ENCODE measurements around the gene IL1B.
"Not testable (repeated sequence)": the region's sequence is repeated elsewhere in the genome, so short reads cannot be mapped to it uniquely, and the experiment has no call there.

Gene IL1B

DNA sequence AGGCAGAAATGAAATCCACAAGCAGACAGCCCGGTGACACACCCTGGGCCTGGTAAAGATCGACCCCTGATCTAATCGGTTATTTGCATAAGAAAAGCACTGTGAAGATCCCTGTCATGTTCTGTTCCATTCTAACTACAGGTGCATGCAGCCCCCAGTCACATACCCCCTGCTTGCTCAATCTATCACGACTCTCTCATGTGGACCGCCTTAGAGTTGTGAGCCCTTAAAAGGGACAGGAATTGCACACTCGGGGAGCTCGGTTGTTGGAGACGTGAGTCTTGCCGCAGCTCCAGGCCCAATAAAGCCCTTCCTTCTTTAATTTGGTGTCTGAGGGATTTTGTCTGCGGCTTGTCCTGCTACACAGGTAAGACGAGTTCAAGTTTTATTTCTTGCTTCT, 13.4 kb upstream of the IL1B start:
- no peak for DNase-seq

DNA sequence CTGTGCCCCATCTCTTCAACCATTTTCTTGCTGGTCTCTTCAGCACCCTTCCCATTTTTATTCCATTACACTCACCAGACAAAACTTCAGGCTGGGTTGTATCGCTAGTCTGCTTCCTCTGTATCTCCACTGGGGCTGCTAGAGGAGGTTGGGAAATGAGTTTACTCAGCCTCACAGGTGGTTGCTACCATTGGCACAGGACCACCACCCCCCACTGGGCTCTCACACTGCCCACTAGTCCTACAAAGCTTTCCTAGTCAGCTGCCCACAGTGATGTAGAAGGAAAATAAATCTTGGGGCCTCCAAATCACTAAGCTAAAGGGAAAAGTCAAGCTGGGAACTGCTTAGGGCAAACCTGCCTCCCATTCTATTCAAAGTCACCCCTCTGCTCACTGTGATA, 12.3 kb upstream of the IL1B start:
- DNase-seq, result no peak

DNA sequence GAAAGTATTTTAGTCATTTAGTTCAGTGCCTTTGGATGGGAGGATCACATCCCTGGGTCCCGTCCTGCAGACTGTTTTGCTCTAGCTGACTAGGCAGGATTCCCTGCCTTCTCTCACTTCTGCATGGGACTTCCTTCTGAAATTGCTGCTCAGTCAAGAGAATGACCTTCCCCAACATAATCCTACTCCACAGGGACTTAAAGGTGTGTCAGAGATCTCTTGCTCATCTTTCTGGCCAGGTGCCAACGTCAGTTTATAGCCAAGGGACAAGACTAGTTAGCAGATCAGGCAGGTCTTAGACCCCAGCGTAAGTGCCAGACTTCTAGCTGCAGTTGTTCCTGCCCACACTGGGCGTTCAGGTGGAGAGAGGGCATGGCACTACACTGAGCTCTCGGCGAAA, 9.5 kb upstream of the IL1B start:
- no peak for DNase-seq

DNA sequence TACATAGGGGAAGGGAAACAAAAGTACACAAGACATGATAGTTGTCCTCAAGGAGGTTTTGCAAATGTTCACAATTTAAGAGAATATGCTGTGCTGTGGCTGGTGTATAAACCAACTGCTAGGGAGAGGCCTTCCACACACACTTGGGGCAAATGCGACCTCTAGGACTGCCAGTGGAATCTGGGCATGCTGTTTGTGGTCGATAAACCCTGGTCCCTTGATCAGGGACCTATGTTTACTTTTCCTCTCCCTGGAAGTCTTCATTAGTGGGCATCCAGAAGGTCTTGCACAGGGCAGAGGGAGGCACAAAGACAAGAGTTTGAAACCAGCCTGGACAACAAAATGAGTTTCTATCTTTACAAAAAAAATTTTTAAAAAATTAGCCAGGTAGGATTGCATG, 7.3 kb upstream of the IL1B start:
- no peak for DNase-seq

DNA sequence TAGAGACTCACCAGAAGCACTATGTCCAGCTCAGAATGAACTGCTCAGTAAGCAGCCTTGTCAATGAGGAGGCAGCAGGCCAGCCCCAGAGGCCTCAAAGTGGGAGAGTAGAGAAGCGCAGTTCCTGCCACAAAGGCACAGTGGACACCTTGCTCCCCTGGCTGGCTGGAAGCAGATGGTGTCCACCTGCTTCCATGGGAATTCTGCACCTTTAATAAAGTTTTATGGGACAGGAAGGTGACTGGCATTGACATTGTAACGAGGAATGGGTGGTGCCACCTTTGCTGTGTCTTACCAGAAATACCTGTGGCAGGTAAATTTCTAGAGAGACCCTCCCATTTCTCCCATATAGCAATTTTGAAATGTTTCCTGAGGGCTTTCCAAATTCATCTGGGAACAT, 6.7 kb upstream of the IL1B start:
- no peak for DNase-seq

DNA sequence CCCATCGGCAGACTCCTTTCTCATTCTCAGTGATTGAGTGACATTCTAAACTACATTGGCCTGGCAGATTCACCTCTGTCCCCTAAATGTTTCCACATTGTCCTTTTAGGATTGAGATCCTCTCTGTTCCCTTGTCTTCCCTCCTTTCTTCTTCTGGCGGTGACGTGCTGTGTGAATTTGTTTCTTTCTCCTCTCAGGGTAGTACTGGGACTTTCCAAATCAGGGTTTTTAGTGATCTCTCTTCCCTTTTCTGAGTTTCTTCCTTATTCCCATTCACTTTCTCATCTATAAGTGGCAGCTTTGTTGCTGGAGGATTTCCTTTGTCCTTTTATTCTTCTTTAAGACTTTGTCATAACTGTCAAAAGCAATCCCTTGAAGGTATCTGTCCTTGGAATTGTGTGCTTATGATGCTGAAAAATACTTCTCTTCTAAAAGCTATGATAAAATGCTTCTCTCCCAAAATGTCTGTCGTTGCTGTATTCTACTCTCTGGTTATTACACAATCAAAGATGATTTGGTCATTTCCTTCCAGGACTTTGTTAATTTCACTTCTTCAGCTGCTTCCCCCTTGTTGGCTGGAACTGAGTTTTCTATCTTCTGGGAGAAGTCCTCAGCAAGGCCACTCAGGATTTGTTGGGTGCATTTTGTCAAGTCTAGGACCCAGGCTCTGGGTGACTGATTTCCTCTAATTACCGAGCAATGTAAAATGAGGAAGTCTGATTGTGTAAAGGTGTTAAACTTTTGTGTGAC, 4.9 kb upstream of the IL1B start:
- peak; percentile 54 for DNase-seq

DNA sequence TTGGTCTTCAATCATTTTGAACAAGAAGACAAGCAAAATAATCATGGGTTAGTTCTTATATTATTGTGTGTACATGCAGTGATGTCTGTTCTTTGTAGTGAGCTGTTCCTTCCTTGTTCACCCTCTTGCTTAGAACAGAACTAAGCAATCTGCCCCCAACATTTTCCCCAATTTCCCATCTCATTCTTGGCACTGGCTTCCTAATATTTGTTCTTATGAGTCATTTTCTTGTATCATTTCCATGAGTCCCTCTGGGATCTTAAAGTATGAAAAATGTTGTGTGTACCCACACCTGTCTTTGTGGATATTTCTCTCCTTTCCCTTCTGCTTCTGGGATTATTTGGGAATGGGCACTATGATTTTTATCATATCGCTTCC, 3.5 kb upstream of the IL1B start:
- DNase-seq, result no peak

DNA sequence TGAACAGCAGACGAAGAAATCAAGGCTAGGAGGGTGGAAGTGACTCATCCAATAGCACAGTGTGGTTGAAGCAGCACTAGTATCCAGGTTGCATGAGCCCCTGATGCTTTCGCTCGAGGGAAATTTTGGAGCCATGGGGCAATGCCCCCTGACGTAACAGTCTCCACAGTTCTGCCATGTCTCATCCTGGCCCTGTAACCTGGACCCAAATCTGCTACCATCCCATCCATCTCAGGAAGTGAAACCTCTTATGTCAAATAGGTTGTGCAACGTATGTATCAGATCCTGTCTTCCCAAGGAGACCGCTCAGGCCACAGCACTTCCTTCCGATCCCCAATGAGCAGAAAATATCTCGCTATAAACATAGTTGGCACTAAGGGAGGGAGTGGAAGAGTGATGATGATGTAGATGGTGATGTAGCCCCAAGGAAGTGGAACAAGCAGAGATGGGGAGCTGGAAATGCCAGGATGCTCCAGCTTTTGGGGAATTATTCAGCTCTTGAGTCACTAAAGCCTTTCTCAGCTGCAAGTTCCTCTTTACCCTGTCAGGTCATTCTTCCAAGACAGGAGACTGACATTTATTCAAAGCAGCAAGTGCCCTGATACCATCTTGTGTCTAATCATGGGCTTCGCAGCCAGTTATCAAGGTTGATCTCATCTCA, 3.0 kb upstream of the IL1B start:
- peak; percentile 85 for DNase-seq

DNA sequence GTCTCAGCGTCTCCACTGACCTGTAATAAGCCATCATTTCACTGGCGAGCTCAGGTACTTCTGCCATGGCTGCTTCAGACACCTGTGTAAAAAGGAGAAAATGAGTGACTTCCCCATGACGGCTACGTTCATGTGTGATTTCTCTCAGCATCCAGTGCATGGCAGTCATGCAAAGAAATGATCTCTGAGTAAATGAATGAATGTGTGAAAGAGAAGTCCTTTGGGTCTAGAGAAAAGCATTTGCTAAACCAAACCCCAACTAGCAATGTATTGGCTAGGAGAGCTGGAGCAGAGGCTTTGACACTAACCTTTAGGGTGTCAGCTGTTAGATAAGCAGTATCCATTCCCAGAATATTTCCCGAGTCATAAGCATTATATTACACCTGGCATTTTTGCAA, 417 bp downstream of the IL1B start:
- no peak for DNase-seq

DNA sequence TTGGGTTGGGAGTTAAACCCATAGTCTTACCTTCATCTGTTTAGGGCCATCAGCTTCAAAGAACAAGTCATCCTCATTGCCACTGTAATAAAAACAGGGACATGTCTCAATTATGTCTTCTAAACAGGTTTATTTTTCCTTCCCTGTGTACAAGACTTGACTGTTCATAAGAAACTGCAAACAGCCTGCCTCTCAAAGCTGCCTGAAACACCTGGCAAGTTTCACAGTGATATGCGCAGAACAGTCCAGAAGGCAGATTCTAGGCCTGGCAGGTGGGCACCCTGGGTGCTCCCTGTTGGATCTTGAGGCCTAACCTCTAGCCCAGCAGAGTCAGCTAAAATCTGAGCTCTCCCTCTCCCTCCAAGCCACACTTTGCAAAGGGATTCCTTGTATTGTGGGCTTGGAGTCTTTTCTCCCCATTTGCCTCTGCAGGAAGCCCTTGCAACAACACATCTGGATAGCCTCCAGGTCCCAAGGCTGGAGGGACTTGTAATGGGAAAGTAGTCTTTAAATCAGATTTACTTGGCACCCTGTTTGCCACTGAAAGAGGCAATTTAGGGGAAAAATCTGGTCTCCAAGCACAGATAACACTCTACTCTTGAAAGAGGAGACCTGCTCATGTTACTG, 930 bp downstream of the IL1B start:
- DNase-seq, result peak; percentile 10

DNA sequence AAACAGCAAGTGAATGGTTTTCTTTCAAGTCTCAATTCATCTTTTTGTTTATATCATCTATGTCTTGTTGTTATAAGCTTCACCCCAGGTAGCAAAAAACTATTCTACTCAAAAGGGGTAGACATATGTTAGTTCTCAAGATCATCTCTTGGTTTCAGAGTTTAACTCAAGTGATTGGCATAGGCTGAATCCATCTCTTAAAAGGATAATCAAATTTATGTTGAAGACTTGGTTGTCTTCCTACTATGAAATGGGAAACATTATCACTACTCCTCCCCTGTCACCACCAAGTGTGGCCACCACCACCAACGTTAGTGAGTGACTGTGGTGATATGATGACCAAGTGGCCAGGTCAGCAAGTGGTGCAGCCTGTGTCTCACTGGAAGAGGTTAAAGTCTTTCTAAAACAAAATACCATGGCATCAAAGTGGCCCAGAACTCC, 1.5 kb downstream of the IL1B start:
- no peak for DNase-seq

DNA sequence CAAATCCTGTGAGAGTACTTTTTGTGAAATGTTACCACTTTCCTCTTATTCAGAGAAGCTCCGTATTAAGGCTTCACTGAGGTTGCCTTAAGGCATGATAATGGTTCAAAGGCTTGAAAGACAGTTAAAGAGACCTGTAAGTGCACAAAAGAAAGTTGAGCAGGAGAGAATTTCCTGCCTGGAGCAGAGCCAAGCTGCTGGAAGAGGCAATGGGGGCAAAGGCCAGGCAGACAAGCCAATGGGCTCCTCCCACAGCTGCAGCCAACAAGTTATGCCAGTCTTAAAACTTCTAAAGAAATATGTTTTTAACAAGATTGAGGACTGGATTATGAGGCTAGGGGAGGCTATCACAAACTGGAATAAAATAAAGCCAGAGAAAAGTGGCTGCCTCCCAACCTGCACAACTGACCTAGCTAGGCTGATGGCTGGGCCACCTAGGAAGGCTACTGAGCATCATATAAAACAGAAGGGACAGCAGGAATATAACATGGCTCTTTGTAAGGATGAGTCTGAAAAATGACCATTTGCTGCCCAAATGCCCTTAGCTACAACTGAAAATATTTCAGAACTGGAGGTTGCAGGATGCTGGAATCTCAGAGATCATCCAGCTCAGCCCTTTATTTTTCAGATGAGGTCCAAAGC, 2.1 kb downstream of the IL1B start:
- DNase-seq, result peak; percentile 11

DNA sequence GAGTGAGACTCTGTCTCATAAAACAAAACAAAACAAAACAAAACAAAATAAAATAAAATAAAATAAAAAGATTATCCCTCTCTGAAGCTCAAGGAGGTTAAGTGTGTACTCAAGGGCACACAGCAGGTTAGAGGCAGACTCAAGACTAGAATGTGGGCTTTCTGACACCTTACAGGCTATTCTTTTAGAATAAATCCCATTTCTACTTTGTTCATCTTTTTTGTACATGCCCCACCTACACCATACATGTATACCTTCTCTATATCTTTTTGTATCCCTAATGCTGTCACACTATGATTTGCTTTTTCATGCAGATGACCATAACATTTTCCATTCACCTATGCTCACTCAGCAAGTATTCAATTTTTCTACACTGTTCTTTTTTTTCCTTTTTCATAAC, 2.6 kb downstream of the IL1B start:
- no peak for DNase-seq

DNA sequence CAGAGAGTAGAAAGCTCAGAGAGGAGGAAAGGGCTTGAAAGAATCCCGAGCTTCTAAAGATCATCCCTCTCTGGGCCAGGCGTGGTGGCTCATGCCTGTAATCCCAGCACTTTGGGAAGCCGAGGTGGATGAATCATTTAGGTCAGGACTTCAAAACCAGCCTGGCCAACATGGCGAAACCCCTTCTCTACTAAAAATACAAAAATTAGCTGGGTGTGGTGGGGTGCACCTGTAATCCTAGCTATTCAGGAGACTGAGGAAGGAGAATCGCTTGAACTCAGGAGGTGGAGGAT, 3.0 kb downstream of the IL1B start:
- not testable (repeated sequence) for DNase-seq

DNA sequence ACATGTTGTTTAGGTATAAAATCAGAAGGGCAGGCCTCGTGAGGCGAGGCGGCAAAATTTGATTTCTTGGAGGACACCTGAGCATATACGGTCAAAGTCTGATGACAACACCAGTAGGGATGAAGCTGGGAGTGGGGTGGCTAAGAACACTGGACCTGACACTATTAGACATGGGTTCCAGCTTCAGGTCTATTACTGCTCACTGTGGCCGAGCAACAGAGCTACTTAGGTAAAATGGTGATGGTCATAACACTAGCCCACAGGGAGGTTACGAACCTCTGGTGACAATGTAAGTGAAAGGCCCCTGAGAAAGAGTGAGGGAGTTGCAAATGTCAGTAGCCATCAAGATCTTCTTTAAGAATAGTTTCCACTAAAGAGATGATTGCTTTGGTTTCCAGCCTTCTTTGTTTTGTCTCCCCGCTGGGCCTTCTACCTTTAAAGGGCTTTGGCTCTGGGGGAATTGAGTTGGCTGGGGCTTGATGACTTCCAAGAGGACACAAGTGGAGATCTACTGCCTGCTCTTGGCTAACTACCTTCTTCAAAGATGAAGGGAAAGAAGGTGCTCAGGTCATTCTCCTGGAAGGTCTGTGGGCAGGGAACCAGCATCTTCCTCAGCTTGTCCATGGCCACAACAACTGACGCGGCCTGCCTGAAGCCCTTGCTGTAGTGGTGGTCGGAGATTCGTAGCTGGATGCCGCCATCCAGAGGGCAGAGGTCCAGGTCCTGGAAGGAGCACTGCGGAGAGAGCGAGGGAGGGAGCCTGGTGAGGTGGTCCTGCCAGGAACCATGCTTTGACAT, 3.5 kb downstream of the IL1B start:
- DNase-seq, result peak; percentile 44

DNA sequence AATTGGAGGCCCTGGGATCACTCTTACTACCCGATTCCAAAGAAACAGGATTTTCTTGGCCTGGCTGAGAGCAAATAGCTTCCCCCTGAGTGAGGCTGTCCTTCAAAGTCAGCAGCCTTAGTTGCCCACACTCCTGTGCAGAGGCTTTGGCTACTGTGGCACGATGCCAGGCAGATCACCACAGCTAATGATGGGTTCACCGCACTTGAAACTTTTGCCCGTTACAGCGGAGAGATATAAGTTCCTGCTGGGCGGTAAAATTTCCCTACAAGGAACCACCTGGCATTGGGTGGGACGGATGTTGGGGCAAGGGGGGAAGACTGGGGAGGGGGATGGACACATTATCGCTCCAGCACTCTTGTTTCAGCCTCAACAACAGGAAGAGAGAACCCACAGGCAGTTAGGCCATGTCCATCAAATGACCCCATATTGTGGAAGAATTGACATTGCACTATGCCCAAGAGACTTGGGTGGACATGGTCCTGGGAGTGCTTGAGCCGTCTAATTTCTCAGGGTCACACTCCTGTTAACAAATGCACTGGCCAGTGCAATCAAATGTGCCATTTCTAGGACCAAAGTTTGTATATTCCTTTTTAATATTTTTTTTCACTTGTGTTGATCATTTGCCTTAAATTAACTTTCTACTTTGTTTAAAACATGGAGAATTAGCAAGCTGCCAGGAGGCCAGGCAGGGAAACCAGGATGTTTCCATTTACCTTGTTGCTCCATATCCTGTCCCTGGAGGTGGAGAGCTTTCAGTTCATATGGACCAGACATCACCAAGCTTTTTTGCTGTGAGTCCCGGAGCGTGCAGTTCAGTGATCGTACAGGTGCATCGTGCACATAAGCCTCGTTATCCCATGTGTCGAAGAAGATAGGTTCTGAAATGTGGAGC, 4.4 kb downstream of the IL1B start:
- peak; percentile 45 for DNase-seq

DNA sequence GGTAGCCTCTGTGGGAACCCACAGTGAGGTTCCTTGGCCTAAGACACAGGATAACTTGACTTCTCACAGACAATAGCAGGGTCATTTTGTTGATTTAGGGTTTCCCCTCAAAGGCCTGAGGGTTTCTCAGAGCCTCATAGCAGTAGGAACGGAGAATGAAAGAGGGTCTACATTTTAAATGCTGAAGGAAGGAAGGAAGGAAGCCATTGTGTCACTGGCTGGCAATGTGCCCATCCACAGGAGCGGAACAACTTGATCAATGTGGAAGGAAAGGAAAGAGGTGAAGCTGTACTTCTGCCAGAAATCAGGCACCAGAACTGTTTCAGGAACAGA, 5.1 kb downstream of the IL1B start:
- peak; percentile 34 for DNase-seq

DNA sequence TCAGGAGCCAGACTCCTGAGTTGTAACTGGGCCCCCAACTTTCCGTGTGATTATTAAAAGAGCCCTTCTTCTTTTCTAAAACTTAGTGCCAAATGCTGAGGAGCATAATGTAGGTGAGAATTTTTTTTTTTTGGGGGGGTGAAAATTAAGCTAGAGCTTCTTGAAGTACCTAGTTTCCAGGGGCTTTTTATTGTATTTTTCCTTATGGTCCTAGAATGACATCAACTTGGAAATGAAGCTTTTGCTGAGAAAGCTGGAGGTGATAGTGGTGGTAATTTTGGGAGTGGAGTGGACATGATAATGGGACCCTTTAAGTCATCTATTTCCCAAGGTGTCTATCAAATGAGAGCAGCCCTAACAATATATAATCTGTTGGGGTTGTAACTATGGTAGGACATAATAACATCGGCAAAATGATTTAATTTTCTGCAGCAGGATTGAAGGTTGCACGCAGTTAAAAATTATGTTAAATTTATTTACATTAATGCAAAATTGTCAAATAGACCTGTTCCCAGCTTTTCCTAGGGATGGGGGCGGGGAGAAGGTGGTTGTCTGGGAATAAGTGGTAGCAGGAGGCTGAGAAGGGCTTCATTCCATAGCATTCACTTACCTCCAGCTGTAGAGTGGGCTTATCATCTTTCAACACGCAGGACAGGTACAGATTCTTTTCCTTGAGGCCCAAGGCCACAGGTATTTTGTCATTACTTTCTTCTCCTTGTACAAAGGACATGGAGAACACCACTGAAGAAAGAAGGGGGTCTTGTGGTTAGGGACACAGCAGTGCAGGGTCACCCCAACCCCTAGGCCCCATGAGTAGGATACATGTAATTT, 5.7 kb downstream of the IL1B start:
- no peak for DNase-seq

DNA sequence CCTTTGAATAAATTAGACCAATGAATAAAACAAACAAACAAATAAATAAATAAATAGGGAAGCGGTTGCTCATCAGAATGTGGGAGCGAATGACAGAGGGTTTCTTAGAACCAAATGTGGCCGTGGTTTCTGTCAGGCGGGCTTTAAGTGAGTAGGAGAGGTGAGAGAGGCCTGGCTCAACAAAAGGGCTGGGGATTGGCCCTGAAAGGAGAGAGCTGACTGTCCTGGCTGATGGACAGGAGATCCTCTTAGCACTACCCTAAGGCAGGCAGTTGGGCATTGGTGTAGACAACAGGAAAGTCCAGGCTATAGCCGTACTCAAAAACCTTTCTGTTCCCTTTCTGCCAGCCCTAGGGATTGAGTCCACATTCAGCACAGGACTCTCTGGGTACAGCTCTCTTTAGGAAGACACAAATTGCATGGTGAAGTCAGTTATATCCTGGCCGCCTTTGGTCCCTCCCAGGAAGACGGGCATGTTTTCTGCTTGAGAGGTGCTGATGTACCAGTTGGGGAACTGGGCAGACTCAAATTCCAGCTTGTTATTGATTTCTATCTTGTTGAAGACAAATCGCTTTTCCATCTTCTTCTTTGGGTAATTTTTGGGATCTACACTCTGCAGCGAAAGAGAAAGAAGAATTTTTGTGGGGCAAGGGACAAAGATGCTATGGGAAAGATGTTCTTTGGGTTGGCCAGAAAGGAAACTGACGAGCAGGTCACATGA, 6.5 kb downstream of the IL1B start:
- peak; percentile 43 for DNase-seq

DNA sequence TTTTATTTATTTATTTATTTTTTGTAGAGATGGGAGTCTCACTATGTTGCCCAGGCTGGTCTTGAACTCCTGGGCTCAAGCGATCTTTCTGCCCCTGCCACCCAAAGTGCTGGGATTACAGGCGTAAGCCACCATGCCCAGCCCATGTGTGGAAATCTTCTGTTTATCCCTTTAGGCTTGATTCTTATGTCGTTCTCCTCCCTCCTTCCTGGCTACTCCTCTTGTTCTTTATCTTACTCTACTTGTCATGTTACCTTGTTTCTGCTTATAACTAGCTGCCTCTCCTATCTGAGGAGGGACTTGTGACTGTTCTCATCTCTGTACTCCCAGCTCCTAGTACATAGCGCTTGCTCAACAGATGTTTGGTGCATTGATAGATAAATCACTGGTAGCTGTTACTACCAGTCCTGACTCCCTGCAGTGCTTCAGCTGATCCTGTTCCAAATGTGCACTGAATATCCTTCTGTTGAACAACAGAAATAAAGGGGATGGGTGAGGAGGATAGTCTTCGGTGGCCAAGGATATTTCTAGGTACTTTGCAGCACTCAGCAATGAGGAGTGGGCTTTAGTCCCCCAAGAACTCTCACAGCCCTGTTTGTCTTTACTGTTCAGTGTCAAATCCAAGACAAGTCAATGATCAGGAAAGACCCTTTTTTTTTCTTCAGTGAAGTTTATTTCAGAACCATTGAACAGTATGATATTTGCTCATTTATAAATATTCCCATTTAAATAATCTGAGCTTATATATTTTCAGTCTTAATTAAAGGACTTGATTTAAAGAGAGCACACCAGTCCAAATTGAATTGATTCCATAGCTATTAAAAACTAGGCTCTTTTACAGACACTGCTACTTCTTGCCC, 7.2 kb downstream of the IL1B start:
- peak; percentile 33 for DNase-seq

Measured in CD4-positive, alpha-beta T cell treated with Interferon gamma for 1 hour (primary cell).